HepG2 (cell line): ENCODE results near the gene ABCD4. TPM values are rescaled to one million over a fixed set of nuclear protein-coding genes. Genes with fewer than 3 reads are reported as not detected.

Source experiments
- CHD2 ChIP-seq: IDR thresholded peaks from 2 replicates; pipeline ENCODE4 v1.6.1; 2011; ENCODE audit warnings: low read depth, low read length, improper control_type of control experiment
- ELF3 ChIP-seq: IDR thresholded peaks from 2 replicates; pipeline ENCODE4 v1.6.1; 2016; ENCODE audit warnings: missing genetic modification reagents, missing compliant biosample characterization
- HES4 ChIP-seq: sonication (generic); formaldehyde crosslinking; IDR thresholded peaks from 2 replicates; pipeline ENCODE4 v1.9.0; 2021; ENCODE audit warnings: mild to moderate bottlenecking, missing genetic modification reagents, borderline replicate concordance
- HOXA9 ChIP-seq: sonication (generic); formaldehyde crosslinking; IDR thresholded peaks from 2 replicates; pipeline ENCODE4 v1.8.1; 2022; ENCODE audit warnings: missing genetic modification reagents, mild to moderate bottlenecking, moderate library complexity, borderline replicate concordance
- KDM3A ChIP-seq: IDR thresholded peaks from 2 replicates; pipeline ENCODE4 v1.6.1; 2018; ENCODE audit warnings: low read depth, missing compliant biosample characterization
- KLF15 ChIP-seq: sonication (generic); formaldehyde crosslinking; IDR thresholded peaks from 2 replicates; pipeline ENCODE4 v1.8.1; 2023; ENCODE audit warnings: borderline replicate concordance, mild to moderate bottlenecking, inconsistent platforms, missing genetic modification reagents, mixed read lengths
- PITX1 ChIP-seq: sonication (generic); formaldehyde crosslinking; IDR thresholded peaks from 2 replicates; pipeline ENCODE4 v1.5.1; 2020; ENCODE audit warnings: mild to moderate bottlenecking, missing genetic modification reagents
- U2AF2 ChIP-seq: fragments of 200-400 bp; formaldehyde crosslinking; IDR thresholded peaks from 2 replicates; pipeline ENCODE4 v1.6.1; 2017; ENCODE audit warnings: low read depth, mild to moderate bottlenecking, low read length
- ZKSCAN1 ChIP-seq: fragments of 150-350 bp; IDR thresholded peaks from 2 replicates; pipeline ENCODE4 v1.6.1; 2014; ENCODE audit warnings: low read length
- ZNF143 ChIP-seq: sonication (generic); formaldehyde crosslinking; IDR thresholded peaks from 2 replicates; pipeline ENCODE4 v1.4.0; 2020; ENCODE audit warnings: missing genetic modification reagents
- ZNF275 ChIP-seq: sonication (generic); formaldehyde crosslinking; IDR thresholded peaks from 2 replicates; pipeline ENCODE4 v1.8.0; 2022; ENCODE audit warnings: missing genetic modification reagents, mild to moderate bottlenecking, inconsistent platforms, borderline replicate concordance
- ZNF367 ChIP-seq: sonication (generic); formaldehyde crosslinking; IDR thresholded peaks from 2 replicates; pipeline ENCODE4 v1.4.0; 2020; ENCODE audit warnings: missing genetic modification reagents, borderline replicate concordance
- ZNF777 ChIP-seq: sonication (generic); formaldehyde crosslinking; IDR thresholded peaks from 2 replicates; pipeline ENCODE4 v1.4.0; 2020; ENCODE audit warnings: missing genetic modification reagents
- ZNF780A ChIP-seq: sonication (generic); formaldehyde crosslinking; IDR thresholded peaks from 2 replicates; pipeline ENCODE4 v1.8.0; 2022; ENCODE audit warnings: mild to moderate bottlenecking, missing genetic modification reagents, moderate library complexity
- polyA plus RNA-seq, 8 experiments: library from polyadenylated mRNA; depleted of rRNA in 3 of 8; stranded (reverse) in 7 of 8; unstranded in 1 of 8; fragments of >200 nt; fragmentation: Illumina TruSeq in 4 of 8; extraction: Trizol in 4 of 8; gene quantifications; 2 replicates each; pipeline versions ENCODE4 v1.2.1 to v1.2.3, GENCODE V29; 2011 to 2016; ENCODE audit warnings: low read depth in 4 of 8, missing spikeins in 1 of 8, mixed read lengths in 1 of 8; ENCODE audit not compliant: insufficient read depth in 1 of 8
- total RNA-seq, 5 experiments: library from RNA; depleted of rRNA; stranded (reverse); fragments of >200 nt; fragmentation: Illumina TruSeq; extraction: Trizol; gene quantifications; 2 replicates each; pipeline ENCODE4 v1.2.3, GENCODE V29; 2016; ENCODE audit warnings: low read depth in 1 of 5
- TF ChIP-seq, protein P1 (sequence below): sonication (generic); formaldehyde crosslinking; IDR thresholded peaks from 2 replicates; pipeline ENCODE4 v1.4.0; 2020; ENCODE audit warnings: missing genetic modification reagents, borderline replicate concordance
- TF ChIP-seq, protein P2 (sequence below): sonication (generic); formaldehyde crosslinking; IDR thresholded peaks from 2 replicates; pipeline ENCODE4 v1.9.0; 2022; ENCODE audit warnings: low read depth, missing genetic modification reagents

ABCD4 gene
- total and polyA plus RNA-seq, 2 of the 13 experiments (the other 11 are each of a cell fraction or from before 2014, with no cell fraction given) = 47.5 to 50.5 TPM

DNA sequence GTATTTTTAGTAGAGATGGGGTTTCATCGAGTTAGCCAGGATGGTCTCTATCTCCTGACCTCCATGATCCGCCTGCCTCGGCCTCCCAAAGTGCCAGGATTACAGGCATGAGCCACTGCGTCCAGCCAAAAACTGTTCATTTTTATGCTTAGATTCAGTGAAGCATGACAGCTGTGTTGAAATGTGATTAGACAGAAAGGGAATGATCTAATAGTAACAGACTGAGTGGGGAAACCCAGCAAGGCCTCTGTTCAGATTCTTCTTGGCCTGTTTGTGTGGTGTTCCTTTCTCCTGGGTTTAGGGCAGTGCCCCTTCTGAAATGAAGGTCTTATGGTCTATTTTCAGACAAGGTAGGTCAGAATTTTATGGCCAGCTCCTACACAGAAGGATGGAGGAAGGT, 11.8 kb upstream of the ABCD4 start (continued):
- TF ChIP-seq, protein P1, sequence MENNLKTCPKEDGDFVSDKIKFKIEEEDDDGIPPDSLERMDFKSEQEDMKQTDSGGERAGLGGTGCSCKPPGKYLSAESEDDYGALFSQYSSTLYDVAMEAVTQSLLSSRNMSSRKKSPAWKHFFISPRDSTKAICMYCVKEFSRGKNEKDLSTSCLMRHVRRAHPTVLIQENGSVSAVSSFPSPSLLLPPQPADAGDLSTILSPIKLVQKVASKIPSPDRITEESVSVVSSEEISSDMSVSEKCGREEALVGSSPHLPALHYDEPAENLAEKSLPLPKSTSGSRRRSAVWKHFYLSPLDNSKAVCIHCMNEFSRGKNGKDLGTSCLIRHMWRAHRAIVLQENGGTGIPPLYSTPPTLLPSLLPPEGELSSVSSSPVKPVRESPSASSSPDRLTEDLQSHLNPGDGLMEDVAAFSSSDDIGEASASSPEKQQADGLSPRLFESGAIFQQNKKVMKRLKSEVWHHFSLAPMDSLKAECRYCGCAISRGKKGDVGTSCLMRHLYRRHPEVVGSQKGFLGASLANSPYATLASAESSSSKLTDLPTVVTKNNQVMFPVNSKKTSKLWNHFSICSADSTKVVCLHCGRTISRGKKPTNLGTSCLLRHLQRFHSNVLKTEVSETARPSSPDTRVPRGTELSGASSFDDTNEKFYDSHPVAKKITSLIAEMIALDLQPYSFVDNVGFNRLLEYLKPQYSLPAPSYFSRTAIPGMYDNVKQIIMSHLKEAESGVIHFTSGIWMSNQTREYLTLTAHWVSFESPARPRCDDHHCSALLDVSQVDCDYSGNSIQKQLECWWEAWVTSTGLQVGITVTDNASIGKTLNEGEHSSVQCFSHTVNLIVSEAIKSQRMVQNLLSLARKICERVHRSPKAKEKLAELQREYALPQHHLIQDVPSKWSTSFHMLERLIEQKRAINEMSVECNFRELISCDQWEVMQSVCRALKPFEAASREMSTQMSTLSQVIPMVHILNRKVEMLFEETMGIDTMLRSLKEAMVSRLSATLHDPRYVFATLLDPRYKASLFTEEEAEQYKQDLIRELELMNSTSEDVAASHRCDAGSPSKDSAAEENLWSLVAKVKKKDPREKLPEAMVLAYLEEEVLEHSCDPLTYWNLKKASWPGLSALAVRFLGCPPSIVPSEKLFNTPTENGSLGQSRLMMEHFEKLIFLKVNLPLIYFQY (CRISPR knock-in tag) = no peak
- TF ChIP-seq HES4 (no peak), PITX1 (no peak), ZNF143 (CRISPR knock-in tag) (no peak), CHD2 (no peak), ELF3 (no peak), ZNF777 (no peak), ZNF275 (no peak), ZNF367 (no peak), HOXA9 (CRISPR knock-in tag) (no peak), U2AF2 (no peak), ZKSCAN1 (no peak), ZNF780A (no peak), KDM3A (CRISPR knock-in tag) (no peak), KLF15 (no peak)
- TF ChIP-seq, protein P2, sequence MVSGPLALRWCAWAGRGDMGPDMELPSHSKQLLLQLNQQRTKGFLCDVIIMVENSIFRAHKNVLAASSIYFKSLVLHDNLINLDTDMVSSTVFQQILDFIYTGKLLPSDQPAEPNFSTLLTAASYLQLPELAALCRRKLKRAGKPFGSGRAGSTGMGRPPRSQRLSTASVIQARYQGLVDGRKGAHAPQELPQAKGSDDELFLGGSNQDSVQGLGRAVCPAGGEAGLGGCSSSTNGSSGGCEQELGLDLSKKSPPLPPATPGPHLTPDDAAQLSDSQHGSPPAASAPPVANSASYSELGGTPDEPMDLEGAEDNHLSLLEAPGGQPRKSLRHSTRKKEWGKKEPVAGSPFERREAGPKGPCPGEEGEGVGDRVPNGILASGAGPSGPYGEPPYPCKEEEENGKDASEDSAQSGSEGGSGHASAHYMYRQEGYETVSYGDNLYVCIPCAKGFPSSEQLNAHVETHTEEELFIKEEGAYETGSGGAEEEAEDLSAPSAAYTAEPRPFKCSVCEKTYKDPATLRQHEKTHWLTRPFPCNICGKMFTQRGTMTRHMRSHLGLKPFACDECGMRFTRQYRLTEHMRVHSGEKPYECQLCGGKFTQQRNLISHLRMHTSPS (CRISPR knock-in tag) = no peak
